ENCODE results near the gene CCSER1. TPM values are rescaled to one million over a fixed set of nuclear protein-coding genes. Genes with fewer than 3 reads are reported as not detected.
A peak's percentile ranks its signal among the peaks of the same experiment; 100 is the strongest.

The CCSER1 gene
- total and polyA plus RNA-seq, 2 of the 8 experiments (the other 6 are each of a cell fraction or from before 2014, with no cell fraction given), result 0.26 to 0.84 TPM

- 0 out of 2 replicates have a peak, but pooled peaks have one; percentile 31 for TF ChIP-seq SP1 (IDR thresholded peaks at IDR 0.05; ENCODE audit: low read depth, low read length)
- TF ChIP-seq HDAC6 (IDR thresholded peaks at IDR 0.05; ENCODE audit: low read depth, low read length), result no peak
Measured at GRCh38 chr4:90198086-90198847, 71.1 kb downstream of the CCSER1 start (continued).
